Vagina (tissue), 2 donors: ENCODE data around the gene NKIRAS1.

Experiments
- POLR2A ChIP-seq, 2 donors: fragments of 450-650 bp; IDR thresholded peaks; one replicate each; pipeline ENCODE4 v1.6.1; 2017; ENCODE audit warnings: antibody characterized with exemption in 2 of 2, mild to moderate bottlenecking in 2 of 2, moderate library complexity in 2 of 2
- POLR2AphosphoS5 ChIP-seq, 2 donors: sonication (generic); formaldehyde crosslinking; IDR thresholded peaks; one replicate each; pipeline ENCODE4 v1.9.0; 2017; ENCODE audit warnings: antibody characterized with exemption in 2 of 2, mild to moderate bottlenecking in 2 of 2, low read depth in 1 of 2; ENCODE audit not compliant: insufficient read depth in 1 of 2
- TF ChIP-seq, protein P1 (sequence below), 3 experiments: fragments of 450-650 bp in 2 of 3; fragments of 200-600 bp in 1 of 3; sonication (generic) in 1 of 3; IDR thresholded peaks; one replicate each; pipeline ENCODE4 v1.5.1; 2017 to 2019; ENCODE audit warnings: antibody characterized with exemption in 3 of 3, mild to moderate bottlenecking in 2 of 3, moderate library complexity in 2 of 3

DNA sequence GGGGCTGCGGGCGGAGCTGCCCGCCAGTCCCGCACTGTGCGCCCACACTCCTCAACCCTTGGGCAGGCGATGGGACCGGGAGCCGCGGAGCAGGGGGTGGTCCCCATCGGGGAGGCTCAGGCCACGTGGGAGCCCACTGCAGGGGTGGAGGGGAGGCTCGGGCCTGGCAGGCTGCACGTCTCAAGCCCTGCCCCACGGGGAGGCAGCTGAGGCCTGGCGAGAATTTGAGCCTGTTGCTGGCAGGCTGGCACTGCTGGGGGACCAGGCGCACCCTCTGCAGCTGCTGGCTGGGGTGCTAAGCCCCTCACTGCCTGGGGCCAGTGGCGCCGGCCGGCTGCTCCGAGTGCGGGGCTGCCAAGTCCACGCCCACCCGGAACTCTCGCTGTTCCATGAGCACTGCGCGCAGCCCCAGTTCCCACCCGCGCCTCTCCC, 34.3 kb downstream of the NKIRAS1 start:
- TF ChIP-seq POLR2AphosphoS5 (IDR thresholded peaks at IDR 0.05; ENCODE audit: insufficient read depth in 1 of 2, low read depth in 1 of 2) = no peak
- TF ChIP-seq, protein P1, sequence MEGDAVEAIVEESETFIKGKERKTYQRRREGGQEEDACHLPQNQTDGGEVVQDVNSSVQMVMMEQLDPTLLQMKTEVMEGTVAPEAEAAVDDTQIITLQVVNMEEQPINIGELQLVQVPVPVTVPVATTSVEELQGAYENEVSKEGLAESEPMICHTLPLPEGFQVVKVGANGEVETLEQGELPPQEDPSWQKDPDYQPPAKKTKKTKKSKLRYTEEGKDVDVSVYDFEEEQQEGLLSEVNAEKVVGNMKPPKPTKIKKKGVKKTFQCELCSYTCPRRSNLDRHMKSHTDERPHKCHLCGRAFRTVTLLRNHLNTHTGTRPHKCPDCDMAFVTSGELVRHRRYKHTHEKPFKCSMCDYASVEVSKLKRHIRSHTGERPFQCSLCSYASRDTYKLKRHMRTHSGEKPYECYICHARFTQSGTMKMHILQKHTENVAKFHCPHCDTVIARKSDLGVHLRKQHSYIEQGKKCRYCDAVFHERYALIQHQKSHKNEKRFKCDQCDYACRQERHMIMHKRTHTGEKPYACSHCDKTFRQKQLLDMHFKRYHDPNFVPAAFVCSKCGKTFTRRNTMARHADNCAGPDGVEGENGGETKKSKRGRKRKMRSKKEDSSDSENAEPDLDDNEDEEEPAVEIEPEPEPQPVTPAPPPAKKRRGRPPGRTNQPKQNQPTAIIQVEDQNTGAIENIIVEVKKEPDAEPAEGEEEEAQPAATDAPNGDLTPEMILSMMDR (IDR thresholded peaks at IDR 0.05) = no peak
- TF ChIP-seq POLR2A (IDR thresholded peaks at IDR 0.05) = no peak
